Stimulated activated CD4-positive, alpha-beta T cell treated with anti-CD3 and anti-CD28 coated beads, Interleukin-12 subunit alpha, Interleukin-12 subunit beta, amount 100 ng/mL, for 48 hours (primary cell): ENCODE results near the gene PGAP6.
"Not testable (repeated sequence)": the region's sequence is repeated elsewhere in the genome, so short reads cannot be mapped to it uniquely, and the experiment has no call there.

Experiments used
- DNase-seq, 3 donors: peaks; one replicate each; pipeline ENCODE4 v3.0.0-alpha.2; 2020; ENCODE audit warnings: low read depth in 2 of 3, low spot score in 1 of 3

PGAP6 gene

GRCh38 chr16:367333-367903 is 14.4 kb downstream of the PGAP6 start:
- DNase-seq = no peak

DNA sequence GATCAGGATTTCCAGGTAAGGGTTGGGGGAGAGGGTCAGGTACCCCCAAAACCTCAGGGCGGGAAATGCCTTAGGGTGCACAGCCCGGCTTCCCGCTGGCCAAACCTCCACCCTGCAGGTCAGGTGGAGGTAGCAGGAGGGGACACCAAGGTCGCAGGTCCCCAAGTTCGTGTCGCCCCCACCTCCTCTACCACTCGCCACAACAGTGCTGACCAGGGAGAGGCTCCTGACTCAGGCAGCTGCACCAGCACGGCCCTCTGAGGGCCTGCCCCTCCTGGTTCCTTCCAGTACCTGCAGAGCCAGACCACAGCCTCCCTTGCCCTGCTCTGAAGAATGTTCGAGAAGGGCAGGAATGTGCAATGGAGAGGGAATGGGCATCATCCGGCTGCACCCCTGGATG is 15.3 kb downstream of the PGAP6 start:
- no peak for DNase-seq

DNA sequence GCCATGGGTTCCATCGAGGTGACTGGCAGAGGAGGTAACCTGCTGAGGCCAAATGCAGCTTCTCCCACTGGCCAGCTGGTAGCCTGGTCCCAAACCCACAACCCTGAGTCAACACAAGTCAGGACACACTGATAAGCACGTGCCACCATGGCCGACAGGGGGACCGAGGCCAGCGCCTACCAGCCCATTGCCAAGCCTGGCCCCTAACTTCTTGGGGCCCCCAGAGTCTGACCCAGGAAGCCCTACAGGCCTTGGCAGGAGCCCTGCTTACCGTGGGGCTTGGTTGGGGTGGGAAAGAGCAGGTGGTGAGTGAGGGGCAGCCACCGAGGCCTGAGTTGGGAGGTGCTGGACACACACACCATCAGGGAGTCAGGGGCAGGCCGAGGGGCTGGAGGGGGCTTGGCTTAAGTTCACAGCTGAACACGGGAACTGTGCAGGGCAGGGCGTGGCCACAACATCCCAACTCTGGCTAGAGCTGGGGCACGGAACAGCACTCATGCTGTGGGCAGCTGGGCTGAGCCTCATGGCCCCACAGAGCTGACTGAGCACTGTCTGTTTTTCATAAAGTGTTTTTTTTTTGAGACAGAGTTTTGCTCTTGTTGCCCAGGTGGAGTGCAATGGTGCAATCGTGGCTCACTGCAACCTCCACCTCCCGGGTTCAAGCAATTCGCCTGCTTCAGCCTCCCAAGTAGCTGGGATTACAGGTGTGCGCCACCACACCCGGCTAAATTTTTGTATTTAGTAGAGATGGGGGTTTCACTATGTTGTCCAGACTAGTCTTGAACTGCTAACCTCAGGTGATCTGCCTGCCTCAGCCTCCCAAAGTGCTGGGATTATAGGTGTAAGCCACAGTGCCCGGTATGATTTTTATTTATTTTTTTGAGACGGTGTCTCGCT is 16.9 kb downstream of the PGAP6 start:
- DNase-seq = no peak

GRCh38 chr16:363766-364490 is 17.9 kb downstream of the PGAP6 start:
- DNase-seq = no peak

DNA sequence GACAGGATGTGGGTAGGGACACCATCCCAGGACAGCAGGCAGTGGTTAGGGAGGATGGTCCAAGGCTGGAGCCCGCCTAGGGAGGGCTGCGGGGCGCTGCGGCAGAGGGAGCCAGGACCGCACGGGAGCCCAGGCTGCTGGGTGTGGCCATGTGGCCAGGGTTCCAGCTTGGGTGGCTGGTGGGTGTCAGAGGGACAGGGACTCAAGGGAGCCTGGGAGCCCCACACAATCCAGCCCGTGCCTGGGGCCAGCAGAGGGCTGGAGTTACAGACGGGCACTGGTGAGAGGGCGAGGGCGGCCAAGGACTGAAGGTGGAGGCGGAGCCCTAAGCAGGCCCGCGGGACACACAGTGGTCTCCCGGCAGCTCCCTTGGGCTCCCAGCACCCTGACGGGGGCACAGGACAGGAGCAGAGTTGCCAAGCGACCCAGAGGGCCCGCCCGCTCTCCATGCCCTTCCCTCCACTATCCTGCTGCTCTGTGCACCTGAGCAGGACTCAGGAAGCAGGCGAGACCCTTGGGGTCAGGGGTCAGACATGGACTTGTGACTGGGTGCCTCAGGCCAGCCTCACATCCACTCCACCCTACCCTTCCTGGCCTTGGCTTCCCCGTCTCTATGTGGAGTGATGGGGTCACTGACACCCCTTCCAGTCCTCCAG is 18.5 kb downstream of the PGAP6 start:
- DNase-seq = no peak

DNA sequence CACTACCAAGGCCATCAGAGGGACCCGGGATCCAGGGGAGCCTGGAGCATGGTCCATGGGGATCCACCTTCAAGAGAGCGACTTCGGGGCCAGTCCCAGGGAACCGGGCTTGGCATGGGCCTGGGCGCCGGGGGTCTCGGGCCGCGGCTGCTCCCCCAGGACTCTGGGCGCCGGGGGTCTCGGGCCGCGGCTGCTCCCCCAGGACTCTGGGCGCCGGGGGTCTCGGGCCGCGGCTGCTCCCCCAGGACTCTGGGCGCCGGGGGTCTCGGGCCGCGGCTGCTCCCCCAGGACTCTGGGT is 19.1 kb downstream of the PGAP6 start:
- not testable (repeated sequence) for DNase-seq

DNA sequence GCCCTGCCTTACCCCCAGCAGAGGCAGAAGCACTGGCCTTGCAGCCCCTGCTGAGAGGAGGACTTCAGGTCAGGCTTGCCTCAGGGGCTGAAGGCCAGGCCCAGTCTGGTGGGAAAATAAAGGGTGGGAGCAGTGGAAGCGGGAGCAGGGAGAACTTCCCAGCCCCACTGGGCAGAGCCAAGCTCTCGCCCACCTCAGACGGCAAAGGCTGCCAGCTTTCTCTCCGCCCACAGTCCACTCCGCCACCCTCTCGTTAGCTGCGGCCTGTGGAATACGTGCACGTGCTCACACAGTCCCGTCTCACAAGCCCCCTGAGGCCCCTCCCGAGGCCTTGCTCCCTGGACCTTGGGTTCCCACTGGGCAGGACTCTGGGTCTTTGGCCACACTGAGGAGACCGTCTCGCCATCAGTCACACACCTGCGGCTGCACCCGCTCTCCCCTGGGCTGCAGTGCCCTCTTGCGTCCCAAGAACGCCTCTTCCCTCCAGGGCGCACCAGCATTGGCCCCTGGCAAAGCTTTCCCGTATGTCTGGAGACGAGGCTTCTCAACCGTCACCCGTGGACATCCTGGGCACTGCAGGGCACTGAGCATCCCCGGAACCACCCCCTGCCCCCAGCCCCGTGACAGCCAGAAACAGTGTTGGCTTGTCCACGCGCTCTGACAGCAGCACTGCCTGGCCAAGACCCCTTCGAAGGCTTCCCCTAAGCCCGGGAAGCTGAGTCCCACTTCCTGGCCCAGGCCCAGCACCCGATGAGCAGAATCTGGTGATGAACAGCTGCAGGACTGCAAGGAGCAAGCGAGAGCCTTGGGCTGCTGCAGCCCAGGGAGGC is 19.7 kb downstream of the PGAP6 start:
- peak; percentile 50 to 63 (median 60) for DNase-seq

GRCh38 chr16:361341-361871 is 20.4 kb downstream of the PGAP6 start:
- no peak for DNase-seq

DNA sequence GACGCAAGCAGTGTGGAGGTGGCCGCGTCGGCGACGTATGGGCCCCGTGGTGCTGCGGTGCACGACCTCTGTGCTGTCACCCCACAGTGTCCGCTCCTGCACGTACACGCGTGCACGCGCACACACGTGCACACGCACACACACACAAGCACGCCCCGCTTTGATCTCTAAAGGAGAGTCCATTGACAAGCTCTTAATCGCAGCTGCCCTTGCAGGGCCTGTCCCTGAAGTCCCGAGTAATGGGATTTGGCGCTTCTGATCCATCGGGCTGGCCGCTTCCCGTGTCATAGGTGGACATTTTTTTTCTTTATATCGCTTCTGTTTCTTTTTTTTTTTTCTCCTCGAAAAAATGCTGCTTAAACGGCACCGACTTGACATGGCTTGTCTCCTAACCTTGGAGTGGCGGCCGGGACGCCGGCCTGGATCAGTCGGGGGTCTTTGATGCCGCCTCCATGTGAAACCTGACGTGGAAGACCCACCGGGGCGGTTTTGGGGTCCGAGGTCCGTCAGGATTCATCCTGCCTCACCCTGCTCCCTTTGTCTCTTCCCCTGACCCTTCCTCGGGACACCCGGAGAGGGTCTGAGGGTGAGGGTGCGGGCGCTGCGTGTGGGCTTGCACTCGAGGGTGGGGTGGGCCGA is 21.0 kb downstream of the PGAP6 start:
- no peak for DNase-seq

GRCh38 chr16:359871-360697 is 21.7 kb downstream of the PGAP6 start:
- no peak for DNase-seq

GRCh38 chr16:359067-359763 is 22.6 kb downstream of the PGAP6 start:
- DNase-seq = no peak

DNA sequence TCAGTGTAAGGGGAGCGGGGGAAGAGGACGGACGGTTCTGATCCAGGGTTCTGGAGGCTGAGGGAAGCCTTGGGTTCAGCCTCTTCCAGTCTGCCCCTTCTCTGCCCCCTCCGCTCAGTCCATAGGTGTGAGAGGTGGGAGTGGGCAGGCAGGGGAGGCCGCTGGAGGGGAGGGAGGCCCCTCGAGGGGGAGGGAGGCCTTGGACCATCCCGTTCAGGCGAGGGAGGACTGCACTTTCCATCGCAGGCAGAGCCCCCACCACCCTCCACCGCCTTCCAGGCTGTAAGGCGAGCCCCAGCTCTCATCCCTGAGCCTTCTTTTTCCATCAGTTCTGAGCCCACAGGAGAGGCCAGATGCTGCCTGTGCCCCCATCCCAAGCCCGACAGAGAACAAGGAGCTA is 25.0 kb downstream of the PGAP6 start:
- no peak for DNase-seq

DNA sequence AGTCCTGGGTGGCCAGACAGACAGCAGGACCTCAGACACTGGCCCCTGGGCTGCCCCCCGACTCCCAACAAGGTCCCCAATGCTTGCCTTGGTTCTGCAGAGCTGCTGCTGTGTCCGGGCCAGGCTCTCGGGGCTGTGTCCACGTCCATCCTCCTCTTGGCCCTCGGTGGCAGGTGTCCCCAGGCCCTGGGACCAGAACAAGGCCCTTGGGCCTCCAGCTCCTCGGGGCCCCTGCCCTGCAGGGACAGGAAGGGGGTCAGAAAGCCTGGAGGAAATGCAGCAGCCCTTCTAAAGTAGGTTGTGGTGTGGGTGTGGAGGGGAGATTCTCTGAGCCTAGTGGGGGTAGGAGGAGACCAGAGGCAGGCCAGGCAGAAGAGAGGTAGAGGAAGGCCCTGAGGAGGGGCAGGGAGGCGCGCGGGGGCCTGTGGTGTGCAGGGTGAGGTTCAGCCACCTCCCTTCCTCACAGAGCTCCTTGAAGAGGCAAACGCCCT is 26.8 kb downstream of the PGAP6 start:
- DNase-seq = no peak

DNA sequence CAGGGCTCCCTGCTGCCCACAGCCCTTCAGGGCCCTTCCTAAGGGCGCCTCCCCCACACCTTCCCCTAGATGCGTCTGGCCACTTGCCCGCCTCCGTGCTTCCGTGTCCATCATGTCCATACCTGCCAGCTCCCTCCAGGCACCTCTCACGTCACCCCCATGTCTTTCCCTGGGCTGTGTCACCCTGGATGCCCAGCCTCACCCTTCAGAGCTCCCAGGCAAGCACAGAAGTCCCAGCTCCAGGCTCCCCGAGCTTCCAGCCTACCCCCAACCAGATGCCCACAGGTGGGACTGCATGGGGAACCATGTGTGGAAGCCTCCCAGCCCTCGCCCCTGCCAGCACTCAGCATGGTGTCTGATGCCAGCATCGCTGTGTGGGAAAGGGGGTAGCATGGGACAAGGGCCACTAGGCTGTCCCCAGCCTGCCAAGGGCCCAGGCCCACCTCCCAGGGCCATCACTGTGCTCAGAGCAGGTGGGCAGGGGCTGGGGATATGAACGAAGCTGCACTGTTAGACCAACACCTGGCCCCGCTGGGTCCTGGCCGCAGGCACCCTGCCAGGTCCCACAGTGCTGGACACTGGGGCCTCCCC is 27.4 kb downstream of the PGAP6 start:
- DNase-seq = no peak

GRCh38 chr16:353404-354290 is 28.1 kb downstream of the PGAP6 start:
- no peak for DNase-seq

GRCh38 chr16:352547-353403 is 29.0 kb downstream of the PGAP6 start, which contains the start of gene AXIN1:
Gene AXIN1, minus strand, starts transcription at chr16:352723. Its CDS starts 5,698 bp downstream, at chr16:347025.
- peak; percentile 100 for DNase-seq
